ENCODE measurements around the gene XRCC1. TPM values are rescaled to one million over a fixed set of nuclear protein-coding genes. Genes with fewer than 3 reads are reported as not detected.

Gene XRCC1
- total RNA-seq, 1 donor from 2014 or later, result 6.4 TPM

GRCh38 chr19:43511324-43511723, 64.0 kb downstream of the XRCC1 start:
- intact Hi-C loops (cut with DNase I), result no loop called here
- DNase-seq (ENCODE audit: low spot score in 2 of 2), result no peak
- Histone ChIP-seq H3K4me3 (no peak overlapping the region), H3K9me3 (no peaks in the 10 kb centered on the region), H3K27me3 (no peaks in the 10 kb centered on the region), H3K27ac (no peak overlapping the region), H3K36me3 (peaks cover 17 to 24% of the 10 kb centered on the region in 2 donors), H3K4me1 (no peaks in the 10 kb centered on the region)
- no peak for TF ChIP-seq CTCF (IDR thresholded peaks at IDR 0.05)

GRCh38 chr19:43510713-43511112, 64.6 kb downstream of the XRCC1 start:
- DNase-seq (ENCODE audit: low spot score in 2 of 2), result no peak
- intact Hi-C loops (cut with DNase I), result no loop called here
- peaks cover 17 to 24% of the 10 kb centered on the region in 2 donors for H3K36me3 ChIP-seq
- no peak for TF ChIP-seq CTCF (IDR thresholded peaks at IDR 0.05)
- no peaks in the 10 kb centered on the region for H3K4me1 ChIP-seq
- no peak overlapping the region for H3K27ac ChIP-seq
- H3K4me3 ChIP-seq, result no peak overlapping the region
- H3K27me3 ChIP-seq, result no peaks in the 10 kb centered on the region
- no peaks in the 10 kb centered on the region for H3K9me3 ChIP-seq

GRCh38 chr19:43507880-43508279, 67.4 kb downstream of the XRCC1 start:
- H3K27ac ChIP-seq, result no peak overlapping the region
- no peak for DNase-seq (ENCODE audit: low spot score in 2 of 2)
- peaks cover 17 to 24% of the 10 kb centered on the region in 2 donors for H3K36me3 ChIP-seq
- no peaks in the 10 kb centered on the region for H3K9me3 ChIP-seq
- no peak overlapping the region for H3K4me3 ChIP-seq
- no peak for TF ChIP-seq CTCF (IDR thresholded peaks at IDR 0.05)
- H3K27me3 ChIP-seq, result no peaks in the 10 kb centered on the region
- intact Hi-C loops (cut with DNase I), result no loop called here
- H3K4me1 ChIP-seq, result peaks cover 3 to 8% of the 10 kb centered on the region in 2 donors

- no peak for DNase-seq (ENCODE audit: low spot score in 2 of 2)
- intact Hi-C loops (cut with DNase I), result no loop called here
- no peak overlapping the region for H3K4me3 ChIP-seq
- peaks cover 3 to 8% of the 10 kb centered on the region in 2 donors for H3K4me1 ChIP-seq
- H3K36me3 ChIP-seq, result peaks cover 17 to 24% of the 10 kb centered on the region in 2 donors
- no peak for TF ChIP-seq CTCF (IDR thresholded peaks at IDR 0.05)
- no peak overlapping the region for H3K27ac ChIP-seq
- no peaks in the 10 kb centered on the region for H3K9me3 ChIP-seq
- no peaks in the 10 kb centered on the region for H3K27me3 ChIP-seq
Measured at GRCh38 chr19:43506629-43507028, 68.7 kb downstream of the XRCC1 start.

- H3K4me1 ChIP-seq, result peaks cover 3 to 8% of the 10 kb centered on the region in 2 donors
- no peaks in the 10 kb centered on the region for H3K9me3 ChIP-seq
- intact Hi-C loops (cut with DNase I), result loop anchor here (2.0 kb wide), 1 partner anchor 21 kb away; the partner anchor contains the start of gene ETHE1
- peaks cover 17 to 19% of the 10 kb centered on the region in 2 donors for H3K36me3 ChIP-seq
- no peak for TF ChIP-seq CTCF (IDR thresholded peaks at IDR 0.05)
- DNase-seq (ENCODE audit: low spot score in 2 of 2), result no peak
- no peak overlapping the region for H3K27ac ChIP-seq
- no peak overlapping the region for H3K4me3 ChIP-seq
- H3K27me3 ChIP-seq, result no peaks in the 10 kb centered on the region
Measured at GRCh38 chr19:43505941-43506340, 69.4 kb downstream of the XRCC1 start.

GRCh38 chr19:43505186-43505456, 70.2 kb downstream of the XRCC1 start:
- Histone ChIP-seq H3K27me3 (no peaks in the 10 kb centered on the region), H3K4me3 (peak overlapping the region; percentile 75 to 78), H3K36me3 (peaks cover 10 to 14% of the 10 kb centered on the region in 2 donors), H3K27ac (peak overlapping the region; percentile 87), H3K9me3 (no peaks in the 10 kb centered on the region), H3K4me1 (peaks cover 3 to 8% of the 10 kb centered on the region in 2 donors)
- TF ChIP-seq CTCF (IDR thresholded peaks at IDR 0.05), result no peak
- DNase-seq (ENCODE audit: low spot score in 2 of 2), result no peak
- intact Hi-C loops (cut with DNase I), result loop anchor here (2.0 kb wide), 1 partner anchor 22 kb away; the partner anchor contains the start of gene ETHE1

Data from ascending aorta (tissue), 2 donors.